AG09309 (cell line): ENCODE data around the gene ISLR.

Source experiments
- DNase-seq: peaks from one replicate; pipeline ENCODE4 v3.0.0-alpha.2; 2010; ENCODE audit warnings: low read depth
- H3K4me3 ChIP-seq: 2 replicates; pipeline ENCODE4 v1.5.1; 2011; ENCODE audit warnings: mild to moderate bottlenecking, low read depth, low read length, moderate library complexity; ENCODE audit not compliant: control insufficient read depth
- CTCF ChIP-seq: IDR thresholded peaks from 2 replicates; pipeline ENCODE4 v1.5.1; 2011; ENCODE audit warnings: mild to moderate bottlenecking, low read depth, low read length, inconsistent platforms; ENCODE audit not compliant: insufficient read depth, control insufficient read depth; ENCODE audit errors: missing control alignments

Gene ISLR

DNA sequence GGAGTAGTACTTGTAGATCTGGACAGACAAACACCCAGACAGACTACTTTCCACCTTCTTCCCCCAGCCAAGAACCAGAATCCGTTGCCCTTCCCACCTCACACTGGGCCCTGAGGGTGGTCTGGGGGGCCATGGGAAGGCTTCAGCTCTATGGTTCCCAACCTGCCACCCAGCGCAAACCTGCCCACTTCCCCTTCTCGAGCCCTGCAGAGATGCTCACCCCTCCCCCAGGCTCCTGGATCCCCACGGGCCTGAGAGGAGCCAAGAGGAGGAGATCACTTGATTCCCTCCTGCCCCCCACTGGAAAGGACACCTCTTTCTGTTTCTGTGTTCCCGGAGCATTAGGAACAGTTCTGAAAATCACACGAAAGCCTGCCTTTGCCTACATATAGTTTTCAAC lies 20.4 kb downstream of the ISLR start:
- DNase-seq, result no peak
- TF ChIP-seq CTCF, result no peak
- H3K4me3 ChIP-seq, result no peak overlapping the region

DNA sequence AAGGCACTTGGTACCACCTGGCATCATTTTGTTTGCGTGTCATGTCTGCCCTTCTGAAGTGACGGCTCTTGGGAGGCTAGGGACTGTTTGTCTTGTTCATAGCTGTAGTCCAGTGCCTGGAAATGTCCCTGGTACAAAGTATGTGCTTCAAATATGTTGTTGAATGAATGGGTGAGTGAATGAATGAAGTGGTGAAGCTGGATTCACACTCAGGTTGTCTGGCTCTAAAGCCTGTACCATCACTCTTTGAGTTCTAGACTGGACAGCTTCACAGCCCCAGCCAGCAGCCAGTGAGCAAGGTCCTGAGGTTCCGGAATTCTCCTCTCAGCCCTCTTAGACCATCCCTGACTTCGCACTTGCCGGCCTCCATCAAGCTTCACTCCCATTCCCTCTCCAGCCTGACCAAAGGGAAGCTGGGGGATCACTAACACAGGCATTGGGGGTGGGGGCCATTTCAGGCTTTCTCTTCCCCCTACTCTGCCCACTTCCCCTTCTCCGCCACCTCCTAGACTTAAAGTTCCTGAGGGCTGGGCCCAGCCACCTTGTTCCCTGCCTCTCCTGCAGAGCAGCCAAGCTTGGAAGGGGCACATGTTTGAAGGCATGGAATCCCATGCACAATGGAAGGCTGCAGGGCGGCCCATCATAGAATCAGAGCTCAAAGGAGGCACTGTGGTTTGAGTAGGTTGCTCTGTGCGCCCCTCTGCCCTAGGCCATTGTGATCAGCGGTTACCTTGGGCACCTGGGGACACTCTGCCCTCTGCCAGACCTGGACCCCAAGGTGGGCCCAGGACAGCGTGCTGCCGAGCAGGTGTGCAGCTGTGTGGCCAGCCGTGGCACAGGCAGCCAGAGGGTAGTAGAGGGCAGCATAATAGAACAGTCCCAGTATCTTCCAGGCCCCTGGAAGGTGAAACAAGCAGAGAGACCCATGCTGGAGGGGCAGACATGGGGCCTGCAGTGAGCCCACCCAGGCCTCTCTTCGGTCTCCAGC lies 21.4 kb downstream of the ISLR start:
- no peak overlapping the region for H3K4me3 ChIP-seq
- TF ChIP-seq CTCF, result no peak
- no peak for DNase-seq

GRCh38 chr15:74196175-74196574 lies 22.7 kb downstream of the ISLR start:
- no peak for TF ChIP-seq CTCF
- no peak overlapping the region for H3K4me3 ChIP-seq
- DNase-seq, result peak; percentile 94

DNA sequence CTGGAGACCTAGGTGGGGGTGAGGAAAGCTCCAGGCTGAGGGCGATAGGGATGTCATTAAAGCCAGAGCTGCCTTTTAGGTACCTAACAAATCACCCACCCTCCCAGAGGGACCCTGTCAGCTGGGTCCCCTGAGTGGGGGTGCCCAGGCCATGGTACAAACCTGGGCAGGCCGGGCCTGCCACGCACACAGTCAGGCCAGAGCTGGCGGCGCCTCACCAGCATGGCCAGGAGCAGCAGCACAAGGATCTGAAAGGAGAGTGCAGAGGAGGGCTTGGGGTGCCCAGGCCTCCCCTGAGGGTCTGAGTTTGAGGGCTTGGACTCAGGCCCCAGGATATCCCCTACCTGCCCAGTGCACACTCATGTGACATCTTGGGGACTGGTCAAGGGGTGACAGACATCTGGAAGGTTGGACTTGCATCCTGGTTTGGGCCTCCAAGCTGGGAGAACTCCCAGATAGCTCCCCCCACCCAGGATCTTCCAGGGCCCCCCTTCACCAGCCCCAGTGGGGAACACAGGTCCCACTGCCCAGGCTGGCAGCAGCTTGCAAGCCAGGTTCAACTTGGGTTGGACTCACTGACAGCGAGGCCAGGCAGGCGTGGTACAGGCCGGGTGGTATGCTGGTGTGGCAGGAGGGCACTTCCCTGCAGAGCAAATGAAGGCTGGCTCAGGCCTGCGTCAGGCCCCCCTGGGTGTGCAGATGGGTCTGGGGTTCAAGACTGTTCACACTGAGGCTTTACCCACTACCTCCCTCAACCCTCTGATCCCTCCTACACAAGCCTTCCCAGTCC lies 23.9 kb downstream of the ISLR start:
- no peak overlapping the region for H3K4me3 ChIP-seq
- TF ChIP-seq CTCF, result no peak
- no peak for DNase-seq

DNA sequence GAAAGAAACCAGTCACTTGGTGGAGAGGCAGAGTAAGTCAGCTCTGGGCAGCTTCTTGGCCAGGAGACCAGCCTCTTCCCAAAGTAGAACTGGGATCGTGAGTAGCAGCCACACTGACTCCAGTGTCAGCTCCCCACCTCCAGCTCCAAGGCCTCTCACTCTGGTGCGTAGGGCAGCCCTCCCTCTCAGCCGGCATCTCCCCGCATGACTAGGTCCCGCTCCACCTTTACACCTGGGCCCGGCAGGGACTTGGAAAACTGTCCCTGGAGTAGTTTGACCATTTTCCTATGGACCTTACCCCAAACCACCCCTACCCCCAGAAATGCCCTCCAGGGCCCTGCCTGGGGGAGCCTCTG lies 25.8 kb downstream of the ISLR start:
- no peak for TF ChIP-seq CTCF
- DNase-seq, result no peak
- no peak overlapping the region for H3K4me3 ChIP-seq

DNA sequence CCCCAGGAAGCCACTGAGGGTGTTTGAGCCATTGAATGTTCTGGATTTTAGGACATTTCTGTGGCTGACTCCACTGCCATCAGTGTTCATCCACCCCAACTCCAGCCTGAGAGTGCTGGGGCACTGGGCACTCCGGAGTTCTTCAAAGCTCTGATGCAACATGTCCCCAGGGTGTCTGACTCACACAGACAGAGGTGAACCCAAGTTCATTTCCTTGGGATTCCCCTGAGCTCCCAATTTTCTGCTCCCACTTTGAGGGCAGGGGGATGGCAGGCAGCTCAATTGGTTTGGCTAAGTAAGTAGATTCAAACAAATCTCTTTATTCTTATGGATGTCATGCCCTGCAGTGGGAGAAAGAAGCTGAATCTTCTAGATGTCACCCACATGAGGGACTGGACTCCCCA lies 26.9 kb downstream of the ISLR start:
- no peak overlapping the region for H3K4me3 ChIP-seq
- TF ChIP-seq CTCF, result no peak
- no peak for DNase-seq
